ENCODE measurements around the gene TMX1.

- TF ChIP-seq, protein P1, sequence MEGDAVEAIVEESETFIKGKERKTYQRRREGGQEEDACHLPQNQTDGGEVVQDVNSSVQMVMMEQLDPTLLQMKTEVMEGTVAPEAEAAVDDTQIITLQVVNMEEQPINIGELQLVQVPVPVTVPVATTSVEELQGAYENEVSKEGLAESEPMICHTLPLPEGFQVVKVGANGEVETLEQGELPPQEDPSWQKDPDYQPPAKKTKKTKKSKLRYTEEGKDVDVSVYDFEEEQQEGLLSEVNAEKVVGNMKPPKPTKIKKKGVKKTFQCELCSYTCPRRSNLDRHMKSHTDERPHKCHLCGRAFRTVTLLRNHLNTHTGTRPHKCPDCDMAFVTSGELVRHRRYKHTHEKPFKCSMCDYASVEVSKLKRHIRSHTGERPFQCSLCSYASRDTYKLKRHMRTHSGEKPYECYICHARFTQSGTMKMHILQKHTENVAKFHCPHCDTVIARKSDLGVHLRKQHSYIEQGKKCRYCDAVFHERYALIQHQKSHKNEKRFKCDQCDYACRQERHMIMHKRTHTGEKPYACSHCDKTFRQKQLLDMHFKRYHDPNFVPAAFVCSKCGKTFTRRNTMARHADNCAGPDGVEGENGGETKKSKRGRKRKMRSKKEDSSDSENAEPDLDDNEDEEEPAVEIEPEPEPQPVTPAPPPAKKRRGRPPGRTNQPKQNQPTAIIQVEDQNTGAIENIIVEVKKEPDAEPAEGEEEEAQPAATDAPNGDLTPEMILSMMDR (conservative IDR thresholded peaks at IDR 0.05): no peak
- no peak for TF ChIP-seq EZH2 (IDR thresholded peaks at IDR 0.05; ENCODE audit: low read depth)
These were observed 11.4 kb downstream of the TMX1 start for GRCh38 chr14:51251486-51251885.

Data from PC-9 (cell line).